Measurements from ENCODE around the gene IPO4. TPM values are rescaled to one million over a fixed set of nuclear protein-coding genes. Genes with fewer than 3 reads are reported as not detected.

The IPO4 gene
- total and polyA plus RNA-seq, 9 of the 15 experiments (the other 6 are each of a cell fraction or from before 2014, with no cell fraction given): 7.3 to 122 (median 31.8) TPM

GRCh38 chr14:24212924-24213865 lies 24.6 kb upstream of the IPO4 start, which contains the start of gene CHMP4A (continued):
- TF ChIP-seq UBTF (IDR thresholded peaks at IDR 0.05; ENCODE audit: borderline replicate concordance in 1 of 2, low read depth in 2 of 2, low read length in 2 of 2) (0 out of 4 replicates have a peak, but pooled peaks of 1 of the 2 experiments have one; percentile 52), CGGBP1 (CRISPR knock-in tag; IDR thresholded peaks at IDR 0.05) (no peak), SNRNP70 (optimal IDR thresholded peaks at IDR 0.05; ENCODE audit: low read depth, low read length) (no peak), ARID2 (IDR thresholded peaks at IDR 0.05) (no peak), NBN (IDR thresholded peaks at IDR 0.05; ENCODE audit: low read depth) (no peak; the same call in 1 of the 2 replicates), SOX6 (IDR thresholded peaks at IDR 0.05) (no peak), XRCC5 (IDR thresholded peaks at IDR 0.05; ENCODE audit: low read depth, low read length) (no peak), POU5F1 (IDR thresholded peaks at IDR 0.05; ENCODE audit: borderline replicate concordance, low read depth, low read length, partially characterized antibody) (no peak), YBX1 (IDR thresholded peaks at IDR 0.05) (no peak), ZKSCAN3 (CRISPR knock-in tag; IDR thresholded peaks at IDR 0.05) (no peak), MTA2 (IDR thresholded peaks at IDR 0.05; ENCODE audit: low read depth) (no peak), PKNOX1 (IDR thresholded peaks at IDR 0.05) (peak; percentile 54; the same call in 1 of the 2 replicates), FOXP4 (CRISPR knock-in tag; IDR thresholded peaks at IDR 0.05; ENCODE audit: borderline replicate concordance) (no peak), TAF7 (tag; IDR thresholded peaks at IDR 0.05) (no peak), PRDM10 (IDR thresholded peaks at IDR 0.05; ENCODE audit: partially characterized antibody) (peak; percentile 91), USF2 (CRISPR knock-in tag; IDR thresholded peaks at IDR 0.05) (peak; percentile 96)
